Stimulated activated naive CD4-positive, alpha-beta T cell treated with Interleukin-2 at 50 U/mL for 16 hours (primary cell): Measurements from ENCODE around the gene DIP2C.
"Not testable (repeated sequence)": the region's sequence is repeated elsewhere in the genome, so short reads cannot be mapped to it uniquely, and the experiment has no call there.

ENCODE experiments used
- DNase-seq: peaks from one replicate; lab custom pipeline; 2025; lab: John Stamatoyannopoulos, UW

DIP2C gene

GRCh38 chr10:371515-371914 lies 318.0 kb downstream of the DIP2C start:
- DNase-seq = no peak

- no peak for DNase-seq
Observed at GRCh38 chr10:370449-370825, 319.0 kb downstream of the DIP2C start.

GRCh38 chr10:369684-370448 lies 319.6 kb downstream of the DIP2C start:
- DNase-seq = no peak

- DNase-seq = no peak
Observed at GRCh38 chr10:369221-369683, 320.2 kb downstream of the DIP2C start.

- DNase-seq = no peak
Observed at GRCh38 chr10:368579-369220, 320.8 kb downstream of the DIP2C start.

- not testable (repeated sequence) for DNase-seq
Observed at GRCh38 chr10:368107-368506, 321.4 kb downstream of the DIP2C start.

- DNase-seq = no peak
Observed at GRCh38 chr10:367636-368035, 321.8 kb downstream of the DIP2C start.

GRCh38 chr10:366186-366585 lies 323.3 kb downstream of the DIP2C start:
- no peak for DNase-seq

- no peak for DNase-seq
Observed at GRCh38 chr10:364267-364775, 325.1 kb downstream of the DIP2C start.

- DNase-seq = no peak
Observed at GRCh38 chr10:363152-363551, 326.3 kb downstream of the DIP2C start.

- DNase-seq = no peak
Observed at GRCh38 chr10:361203-362081, 328.0 kb downstream of the DIP2C start.

GRCh38 chr10:360653-361052 lies 328.8 kb downstream of the DIP2C start:
- DNase-seq = no peak

GRCh38 chr10:359762-360161 lies 329.7 kb downstream of the DIP2C start:
- DNase-seq = no peak

GRCh38 chr10:359093-359492 lies 330.4 kb downstream of the DIP2C start:
- no peak for DNase-seq

- DNase-seq = no peak
Observed at GRCh38 chr10:357201-357950, 332.1 kb downstream of the DIP2C start.

- no peak for DNase-seq
Observed at GRCh38 chr10:356452-356851, 333.0 kb downstream of the DIP2C start.

- DNase-seq = no peak
Observed at GRCh38 chr10:354901-355617, 334.4 kb downstream of the DIP2C start.

- no peak for DNase-seq
Observed at GRCh38 chr10:352476-353235, 336.8 kb downstream of the DIP2C start.

GRCh38 chr10:351770-352334 lies 337.6 kb downstream of the DIP2C start:
- no peak for DNase-seq

GRCh38 chr10:350981-351501 lies 338.4 kb downstream of the DIP2C start:
- no peak for DNase-seq
